Measurements from ENCODE around the gene DKK2.
"Not testable (repeated sequence)": the region's sequence is repeated elsewhere in the genome, so short reads cannot be mapped to it uniquely, and the experiment has no call there.

Gene DKK2

DNA sequence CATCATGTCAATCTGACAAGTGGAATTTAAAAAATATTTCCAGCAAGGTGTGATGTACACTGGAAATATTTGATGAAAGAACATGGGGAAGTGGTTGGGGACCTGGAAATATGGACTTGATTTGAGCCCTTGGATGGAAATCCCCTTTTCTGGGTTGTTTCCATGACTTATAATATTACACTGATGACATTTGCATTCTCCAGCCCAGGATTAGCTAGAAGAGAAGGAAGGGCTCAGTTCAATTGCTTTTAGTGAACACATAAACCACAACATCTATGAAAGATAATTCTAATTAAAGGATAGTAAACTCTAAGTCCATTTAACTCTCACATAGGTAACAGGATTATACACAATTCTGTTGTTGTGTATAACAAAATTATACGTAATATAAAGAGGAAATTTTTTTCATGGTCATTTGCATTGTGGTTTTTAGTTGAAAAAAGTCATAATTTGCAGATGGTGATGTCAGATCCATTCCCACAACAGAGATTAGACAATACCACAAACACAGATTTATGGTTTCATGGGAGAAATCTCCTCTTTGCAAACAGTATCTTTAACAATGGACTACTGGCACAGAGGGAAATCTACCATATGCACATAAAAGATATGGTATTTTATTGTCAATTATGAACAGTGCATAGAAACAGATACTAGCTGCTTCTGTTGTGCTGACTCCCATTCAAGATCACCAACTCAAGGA is 126.5 kb downstream of the DKK2 start:
- Mint-ChIP-seq H3K4me3 (no peak overlapping the region), H3K4me1 (ENCODE audit: low read depth) (no peaks in the 10 kb centered on the region), H3K27ac (no peak overlapping the region), H3K36me3 (ENCODE audit: low read depth) (no peaks in the 10 kb centered on the region), H3K27me3 (ENCODE audit: low read depth) (no peaks in the 10 kb centered on the region), H3K9me3 (no peaks in the 10 kb centered on the region)
- no peak for DNase-seq (ENCODE audit: low spot score)

DNA sequence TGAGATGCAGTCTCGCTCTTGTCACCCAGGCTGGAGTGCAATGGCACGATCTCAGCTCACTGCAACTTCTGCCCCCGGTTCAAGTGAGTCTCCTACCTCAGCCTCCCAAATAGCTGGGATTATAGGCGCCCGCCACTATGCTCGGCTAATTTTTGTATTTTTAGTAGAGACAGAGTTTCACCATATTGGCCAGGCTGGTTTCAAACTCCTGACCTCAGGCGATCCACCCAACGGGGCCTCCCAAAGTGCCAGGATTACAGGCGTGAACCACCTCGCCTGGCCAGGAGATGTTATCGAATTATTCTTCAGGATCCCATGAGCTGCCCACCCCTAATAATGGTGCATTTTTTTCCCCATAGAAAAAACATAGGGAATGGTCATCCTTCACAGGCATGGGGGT is 128.1 kb downstream of the DKK2 start:
- not testable (repeated sequence) for H3K9me3 Mint-ChIP-seq; DNase-seq (ENCODE audit: low spot score); H3K27ac Mint-ChIP-seq; H3K27me3 Mint-ChIP-seq (ENCODE audit: low read depth); H3K4me3 Mint-ChIP-seq; H3K36me3 Mint-ChIP-seq (ENCODE audit: low read depth); H3K4me1 Mint-ChIP-seq (ENCODE audit: low read depth)

DNA sequence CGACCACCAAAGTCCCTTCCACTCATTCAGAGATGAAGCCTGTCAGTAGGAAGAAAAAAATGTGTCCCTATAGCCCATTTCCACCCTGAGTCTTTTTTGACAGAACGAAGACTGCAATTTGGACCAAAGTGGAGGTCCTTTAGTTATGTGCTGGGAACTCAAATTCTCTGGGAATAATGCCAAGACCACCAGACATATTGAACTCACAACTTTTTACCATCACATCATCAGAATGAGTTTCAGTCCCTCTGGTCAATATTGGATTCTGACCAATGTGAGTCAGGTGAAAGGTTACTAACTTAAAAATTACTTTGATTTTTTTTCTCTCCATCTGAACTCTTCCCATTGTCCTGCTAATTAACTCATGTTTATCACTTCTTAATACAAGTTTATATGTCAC is 128.9 kb downstream of the DKK2 start:
- Mint-ChIP-seq H3K27ac (no peak overlapping the region), H3K36me3 (ENCODE audit: low read depth) (no peaks in the 10 kb centered on the region), H3K4me1 (ENCODE audit: low read depth) (no peaks in the 10 kb centered on the region), H3K4me3 (no peak overlapping the region), H3K9me3 (no peaks in the 10 kb centered on the region), H3K27me3 (ENCODE audit: low read depth) (no peaks in the 10 kb centered on the region)
- no peak for DNase-seq (ENCODE audit: low spot score)

DNA sequence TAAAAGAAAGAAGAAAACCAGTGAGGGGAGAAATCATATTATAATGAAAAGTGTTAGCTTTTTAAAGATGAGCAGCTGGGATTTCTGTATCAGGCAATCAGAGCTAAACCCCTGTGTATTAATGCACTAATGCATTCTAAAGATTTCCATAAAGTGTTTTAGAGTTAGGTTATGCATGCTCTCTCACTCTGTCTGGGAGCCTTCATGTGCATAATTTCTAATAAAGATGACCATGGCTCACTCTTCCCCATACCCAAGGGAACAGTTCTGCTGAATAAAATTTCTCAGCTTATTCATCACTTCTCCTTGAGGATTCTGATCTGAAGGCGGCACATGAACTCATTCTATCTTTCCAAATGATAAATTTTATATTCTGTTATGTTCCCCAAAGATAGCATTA is 129.4 kb downstream of the DKK2 start:
- H3K27ac Mint-ChIP-seq = no peak overlapping the region
- DNase-seq (ENCODE audit: low spot score) = no peak
- no peaks in the 10 kb centered on the region for H3K36me3 Mint-ChIP-seq (ENCODE audit: low read depth)
- no peak overlapping the region for H3K4me3 Mint-ChIP-seq
- no peaks in the 10 kb centered on the region for H3K4me1 Mint-ChIP-seq (ENCODE audit: low read depth)
- no peaks in the 10 kb centered on the region for H3K9me3 Mint-ChIP-seq
- H3K27me3 Mint-ChIP-seq (ENCODE audit: low read depth) = no peaks in the 10 kb centered on the region

DNA sequence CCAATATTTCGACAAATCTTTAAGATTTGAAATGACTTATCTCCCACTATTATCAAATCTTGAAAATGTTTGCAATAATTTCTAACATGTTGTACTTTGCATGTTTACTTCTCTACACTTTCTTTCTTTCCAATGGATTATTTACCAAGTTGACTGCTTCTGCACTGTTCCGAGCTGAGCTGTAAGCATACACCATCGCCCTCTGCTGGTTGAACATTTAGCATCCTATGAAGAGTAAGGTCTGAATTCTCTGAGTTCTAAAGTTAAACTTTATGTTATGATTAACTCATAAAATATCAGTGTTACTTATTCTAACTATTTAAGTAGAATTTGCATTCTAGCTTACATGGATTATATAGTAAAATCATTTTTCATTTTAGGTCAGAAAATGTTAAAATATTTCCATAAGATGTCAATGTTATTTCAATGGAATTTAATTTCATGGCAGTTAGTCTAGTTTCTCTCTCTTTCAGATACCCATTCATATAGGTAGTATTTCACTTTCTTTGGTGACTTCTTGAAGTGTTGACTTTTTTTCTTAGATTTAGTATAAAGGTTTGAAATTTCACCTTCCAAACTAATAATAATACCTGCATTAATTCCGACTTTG is 137.4 kb downstream of the DKK2 start:
- Mint-ChIP-seq H3K27ac (no peak overlapping the region), H3K9me3 (no peaks in the 10 kb centered on the region), H3K36me3 (ENCODE audit: low read depth) (no peaks in the 10 kb centered on the region), H3K27me3 (ENCODE audit: low read depth) (no peaks in the 10 kb centered on the region), H3K4me3 (no peak overlapping the region), H3K4me1 (ENCODE audit: low read depth) (no peaks in the 10 kb centered on the region)
- DNase-seq (ENCODE audit: low spot score) = no peak

DNA sequence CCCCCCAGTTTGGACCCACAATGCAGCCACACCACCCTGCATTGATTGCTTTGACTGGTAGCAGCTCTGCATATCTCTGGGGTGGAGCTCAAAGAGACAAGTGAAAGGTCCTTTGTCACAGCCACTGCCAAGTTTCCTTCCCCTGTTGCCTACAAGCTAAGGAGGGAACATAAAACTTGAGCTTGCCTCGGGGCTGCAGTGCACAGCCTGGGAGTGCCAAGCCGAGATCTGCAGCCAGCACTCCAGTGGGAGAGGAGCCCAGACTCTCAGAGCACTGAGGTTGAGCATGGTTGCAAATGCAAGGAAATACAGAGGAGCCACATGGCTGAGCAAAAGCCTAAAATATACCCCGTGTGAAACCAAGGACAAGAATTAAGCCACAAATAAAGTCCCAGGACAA is 142.2 kb downstream of the DKK2 start:
- DNase-seq (ENCODE audit: low spot score) = no peak
- H3K36me3 Mint-ChIP-seq (ENCODE audit: low read depth) = no peaks in the 10 kb centered on the region
- H3K4me1 Mint-ChIP-seq (ENCODE audit: low read depth) = no peaks in the 10 kb centered on the region
- H3K27me3 Mint-ChIP-seq (ENCODE audit: low read depth) = no peaks in the 10 kb centered on the region
- no peaks in the 10 kb centered on the region for H3K9me3 Mint-ChIP-seq
- H3K27ac Mint-ChIP-seq = no peak overlapping the region
- H3K4me3 Mint-ChIP-seq = no peak overlapping the region

DNA sequence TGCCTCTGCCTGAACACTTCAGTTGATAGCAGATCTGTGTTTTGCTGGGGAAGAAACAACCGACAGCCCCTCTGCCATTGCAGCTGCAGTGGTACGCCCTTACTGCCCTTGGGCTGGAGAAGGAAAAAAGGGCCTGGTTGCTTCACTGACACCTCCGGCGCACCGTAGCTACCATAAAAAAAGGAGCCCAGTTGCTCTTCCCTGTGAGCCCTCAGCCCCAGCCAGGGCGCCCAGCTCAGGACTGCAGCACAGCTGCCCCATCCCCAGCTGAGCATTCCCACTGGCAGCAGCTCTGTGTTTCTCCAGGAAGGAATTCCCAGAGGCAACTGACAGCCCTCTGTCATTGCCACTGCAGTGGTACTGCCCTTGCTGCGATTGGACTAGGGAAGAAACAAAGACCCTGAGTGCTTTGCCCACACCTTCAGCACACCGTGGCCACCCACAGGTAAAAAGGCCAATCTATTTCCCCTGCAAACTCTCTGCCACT is 142.7 kb downstream of the DKK2 start:
- no peaks in the 10 kb centered on the region for H3K36me3 Mint-ChIP-seq (ENCODE audit: low read depth)
- no peaks in the 10 kb centered on the region for H3K9me3 Mint-ChIP-seq
- no peaks in the 10 kb centered on the region for H3K27me3 Mint-ChIP-seq (ENCODE audit: low read depth)
- DNase-seq (ENCODE audit: low spot score) = no peak
- no peak overlapping the region for H3K27ac Mint-ChIP-seq
- no peaks in the 10 kb centered on the region for H3K4me1 Mint-ChIP-seq (ENCODE audit: low read depth)
- no peak overlapping the region for H3K4me3 Mint-ChIP-seq

DNA sequence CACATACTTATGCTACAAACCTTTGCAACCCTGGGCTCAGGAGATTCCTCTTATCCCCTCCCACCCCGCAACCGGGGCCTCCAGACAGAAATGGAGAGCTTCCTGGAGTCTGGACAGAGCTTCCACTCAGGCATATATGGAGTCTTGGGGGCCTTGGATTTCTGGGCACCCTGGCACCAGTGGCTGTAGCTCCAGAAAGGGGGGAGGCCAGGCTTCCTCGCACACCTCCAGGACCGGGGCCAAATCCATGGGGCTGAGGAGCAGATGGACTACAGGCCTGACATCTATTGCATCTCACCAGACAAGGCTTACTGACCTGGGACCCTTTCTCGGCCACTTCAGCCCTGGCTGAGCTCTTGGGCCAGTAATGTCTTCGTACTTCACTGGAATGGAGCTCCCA is 143.3 kb downstream of the DKK2 start:
- Mint-ChIP-seq H3K4me1 (ENCODE audit: low read depth) (no peaks in the 10 kb centered on the region), H3K27ac (no peak overlapping the region), H3K4me3 (no peak overlapping the region), H3K27me3 (ENCODE audit: low read depth) (no peaks in the 10 kb centered on the region), H3K36me3 (ENCODE audit: low read depth) (no peaks in the 10 kb centered on the region), H3K9me3 (no peaks in the 10 kb centered on the region)
- no peak for DNase-seq (ENCODE audit: low spot score)

DNA sequence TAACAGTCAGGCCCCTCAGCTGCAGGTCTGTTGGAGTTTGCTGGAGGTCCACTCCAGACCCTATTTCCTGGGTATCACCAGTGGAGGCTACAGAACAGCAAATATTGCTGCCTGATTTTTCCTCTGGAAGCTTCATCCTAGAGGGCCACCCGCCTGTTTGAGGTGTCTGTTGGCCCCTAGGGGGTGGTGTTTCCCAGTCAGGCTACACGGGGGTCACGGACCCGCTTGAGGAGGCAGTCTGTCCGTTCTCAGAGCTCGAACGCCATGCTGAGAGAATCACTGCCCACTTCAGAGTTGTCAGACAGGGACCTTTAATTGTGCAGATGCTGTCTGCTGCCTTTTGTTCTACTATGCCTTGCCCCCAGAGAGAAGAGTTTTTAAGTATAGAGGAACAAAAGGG is 160.8 kb downstream of the DKK2 start:
- no peak overlapping the region for H3K4me3 Mint-ChIP-seq
- H3K9me3 Mint-ChIP-seq = no peaks in the 10 kb centered on the region
- H3K4me1 Mint-ChIP-seq (ENCODE audit: low read depth) = no peaks in the 10 kb centered on the region
- H3K36me3 Mint-ChIP-seq (ENCODE audit: low read depth) = no peaks in the 10 kb centered on the region
- DNase-seq (ENCODE audit: low spot score) = no peak
- no peaks in the 10 kb centered on the region for H3K27me3 Mint-ChIP-seq (ENCODE audit: low read depth)
- no peak overlapping the region for H3K27ac Mint-ChIP-seq
